SK-N-SH treated with all-trans-retinoic acid at 6 μM for 48 hours (cell line): ENCODE results near the gene ZNF280C.

Experiments used
- ISL1 ChIP-seq: fragments of 250-450 bp; sonication (Bioruptor Pico); IDR thresholded peaks from 2 replicates; pipeline ENCODE4 v2.1.2; 2022; ENCODE audit warnings: mild to moderate bottlenecking, moderate library complexity
- TOX ChIP-seq: fragments of 250-450 bp; sonication (Bioruptor Pico); IDR thresholded peaks from 2 replicates; pipeline ENCODE4 v1.8.0; 2021; ENCODE audit warnings: mild to moderate bottlenecking, moderate library complexity, borderline replicate concordance
- ZC3H10 ChIP-seq: fragments of 250-450 bp; sonication (Bioruptor Pico); IDR thresholded peaks from 2 replicates; pipeline ENCODE4 v1.5.1; 2021; ENCODE audit warnings: mild to moderate bottlenecking, moderate library complexity
- ZFP30 ChIP-seq: fragments of 450-650 bp; formaldehyde crosslinking; IDR thresholded peaks from 2 replicates; pipeline ENCODE4 v1.5.0; 2022; ENCODE audit warnings: mild to moderate bottlenecking, moderate library complexity
- TF ChIP-seq, protein P1 (sequence below): fragments of 250-450 bp; sonication (Bioruptor Pico); IDR thresholded peaks from 2 replicates; pipeline ENCODE4 v1.8.0; 2020; ENCODE audit warnings: mild to moderate bottlenecking, moderate library complexity, borderline replicate concordance

DNA sequence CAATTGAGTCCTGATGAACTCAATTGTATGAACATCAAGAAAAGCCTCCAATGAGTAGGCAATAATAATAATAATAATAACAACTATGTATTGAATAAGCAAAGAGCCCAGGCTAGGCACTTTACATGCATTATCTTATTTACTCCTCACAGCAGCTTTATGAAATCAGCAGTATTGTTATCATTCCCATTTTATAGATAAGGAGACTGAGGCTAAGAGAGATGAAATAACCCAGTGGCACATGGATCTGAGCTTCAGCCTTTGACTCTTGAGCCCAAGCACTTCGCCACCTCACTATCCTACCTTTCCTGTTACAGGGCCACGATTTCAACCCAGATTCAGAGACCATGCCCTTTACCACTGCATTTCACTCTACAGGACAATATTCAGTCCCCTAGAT, 93.8 kb downstream of the ZNF280C start:
- TF ChIP-seq, protein P1, sequence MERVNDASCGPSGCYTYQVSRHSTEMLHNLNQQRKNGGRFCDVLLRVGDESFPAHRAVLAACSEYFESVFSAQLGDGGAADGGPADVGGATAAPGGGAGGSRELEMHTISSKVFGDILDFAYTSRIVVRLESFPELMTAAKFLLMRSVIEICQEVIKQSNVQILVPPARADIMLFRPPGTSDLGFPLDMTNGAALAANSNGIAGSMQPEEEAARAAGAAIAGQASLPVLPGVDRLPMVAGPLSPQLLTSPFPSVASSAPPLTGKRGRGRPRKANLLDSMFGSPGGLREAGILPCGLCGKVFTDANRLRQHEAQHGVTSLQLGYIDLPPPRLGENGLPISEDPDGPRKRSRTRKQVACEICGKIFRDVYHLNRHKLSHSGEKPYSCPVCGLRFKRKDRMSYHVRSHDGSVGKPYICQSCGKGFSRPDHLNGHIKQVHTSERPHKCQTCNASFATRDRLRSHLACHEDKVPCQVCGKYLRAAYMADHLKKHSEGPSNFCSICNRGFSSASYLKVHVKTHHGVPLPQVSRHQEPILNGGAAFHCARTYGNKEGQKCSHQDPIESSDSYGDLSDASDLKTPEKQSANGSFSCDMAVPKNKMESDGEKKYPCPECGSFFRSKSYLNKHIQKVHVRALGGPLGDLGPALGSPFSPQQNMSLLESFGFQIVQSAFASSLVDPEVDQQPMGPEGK (CRISPR knock-in tag), result no peak
- TF ChIP-seq ZC3H10 (CRISPR knock-in tag), result no peak
- TF ChIP-seq ISL1, result no peak
- TF ChIP-seq ZFP30 (CRISPR knock-in tag), result no peak
- TF ChIP-seq TOX (CRISPR knock-in tag), result no peak
